ENCODE measurements around the gene AMPD2.

Gene AMPD2

GRCh38 chr1:109626682-109627408, 7.2 kb downstream of the AMPD2 start:
- H3K4me3 ChIP-seq (ENCODE audit: low read length) = no peak overlapping the region
- no peak overlapping the region for H3K4me2 ChIP-seq (ENCODE audit: low read length)
- no peaks in the 10 kb centered on the region for H4K20me1 ChIP-seq (ENCODE audit: control insufficient read depth, insufficient read depth, low read depth, low read length)
- H3K27me3 ChIP-seq (ENCODE audit: control insufficient read depth, low read length) = no peaks in the 10 kb centered on the region
- TF ChIP-seq CTCF (IDR thresholded peaks at IDR 0.05; ENCODE audit: low read depth, low read length, poor library complexity, severe bottlenecking) (no peak), EZH2phosphoT487 (IDR thresholded peaks at IDR 0.05; ENCODE audit: borderline replicate concordance, low read length) (no peak)
- H3K79me2 ChIP-seq (ENCODE audit: control insufficient read depth, low read length) = peaks cover 37% of the 10 kb centered on the region
- H3K9me3 ChIP-seq (ENCODE audit: control insufficient read depth, insufficient read depth, low read length) = no peaks in the 10 kb centered on the region
- H3K36me3 ChIP-seq (ENCODE audit: control insufficient read depth, low read length) = peaks cover 49% of the 10 kb centered on the region
- no peaks in the 10 kb centered on the region for H3F3A ChIP-seq (ENCODE audit: control insufficient read depth, insufficient read depth)
- peaks cover 34% of the 10 kb centered on the region for H3K4me1 ChIP-seq (ENCODE audit: control insufficient read depth, low read length)
- H3K27ac ChIP-seq (ENCODE audit: low read depth, low read length) = no peak overlapping the region
- H3K9me2 ChIP-seq (replicated peaks; ENCODE audit: control insufficient read depth, low read length) = no peaks in the 10 kb centered on the region

- H3F3A ChIP-seq (ENCODE audit: control insufficient read depth, insufficient read depth) = no peaks in the 10 kb centered on the region
- no peak overlapping the region for H3K4me2 ChIP-seq (ENCODE audit: low read length)
- no peaks in the 10 kb centered on the region for H3K9me2 ChIP-seq (replicated peaks; ENCODE audit: control insufficient read depth, low read length)
- no peaks in the 10 kb centered on the region for H4K20me1 ChIP-seq (ENCODE audit: control insufficient read depth, insufficient read depth, low read depth, low read length)
- H3K27me3 ChIP-seq (ENCODE audit: control insufficient read depth, low read length) = no peaks in the 10 kb centered on the region
- peaks cover 24% of the 10 kb centered on the region for H3K4me1 ChIP-seq (ENCODE audit: control insufficient read depth, low read length)
- H3K36me3 ChIP-seq (ENCODE audit: control insufficient read depth, low read length) = peaks cover 49% of the 10 kb centered on the region
- H3K79me2 ChIP-seq (ENCODE audit: control insufficient read depth, low read length) = peaks cover 27% of the 10 kb centered on the region
- TF ChIP-seq CTCF (IDR thresholded peaks at IDR 0.05; ENCODE audit: low read depth, low read length, poor library complexity, severe bottlenecking) (no peak), EZH2phosphoT487 (IDR thresholded peaks at IDR 0.05; ENCODE audit: borderline replicate concordance, low read length) (no peak)
- no peak overlapping the region for H3K4me3 ChIP-seq (ENCODE audit: low read length)
- H3K9me3 ChIP-seq (ENCODE audit: control insufficient read depth, insufficient read depth, low read length) = no peaks in the 10 kb centered on the region
- H3K27ac ChIP-seq (ENCODE audit: low read depth, low read length) = no peak overlapping the region
Observed at GRCh38 chr1:109627692-109628399, 8.2 kb downstream of the AMPD2 start.

GRCh38 chr1:109628540-109629321, 9.1 kb downstream of the AMPD2 start:
- no peak overlapping the region for H3K27ac ChIP-seq (ENCODE audit: low read depth, low read length)
- no peak overlapping the region for H3K4me2 ChIP-seq (ENCODE audit: low read length)
- no peaks in the 10 kb centered on the region for H3K9me3 ChIP-seq (ENCODE audit: control insufficient read depth, insufficient read depth, low read length)
- peaks cover 15% of the 10 kb centered on the region for H3K4me1 ChIP-seq (ENCODE audit: control insufficient read depth, low read length)
- peaks cover 49% of the 10 kb centered on the region for H3K36me3 ChIP-seq (ENCODE audit: control insufficient read depth, low read length)
- TF ChIP-seq EZH2phosphoT487 (IDR thresholded peaks at IDR 0.05; ENCODE audit: borderline replicate concordance, low read length) (no peak), CTCF (IDR thresholded peaks at IDR 0.05; ENCODE audit: low read depth, low read length, poor library complexity, severe bottlenecking) (no peak)
- peaks cover 3% of the 10 kb centered on the region; the same call in 1 of the 2 replicates for H3F3A ChIP-seq (ENCODE audit: control insufficient read depth, insufficient read depth)
- no peaks in the 10 kb centered on the region for H4K20me1 ChIP-seq (ENCODE audit: control insufficient read depth, insufficient read depth, low read depth, low read length)
- no peaks in the 10 kb centered on the region for H3K27me3 ChIP-seq (ENCODE audit: control insufficient read depth, low read length)
- H3K79me2 ChIP-seq (ENCODE audit: control insufficient read depth, low read length) = peaks cover 18% of the 10 kb centered on the region
- H3K4me3 ChIP-seq (ENCODE audit: low read length) = no peak overlapping the region
- no peaks in the 10 kb centered on the region for H3K9me2 ChIP-seq (replicated peaks; ENCODE audit: control insufficient read depth, low read length)

All from DOHH2 (cell line).